PC-3 (cell line): Measurements from ENCODE around the gene MYH11. TPM values are rescaled to one million over a fixed set of nuclear protein-coding genes. Genes with fewer than 3 reads are reported as not detected.

Experiments
- ATAC-seq: fragments of 200-7000 bp; cut with Tn5 transposase; 2 replicates; pipeline ENCODE4 v1.9.1; 2020; ENCODE audit warnings: mild to moderate bottlenecking, moderate library complexity
- BruUV-seq: library from RNA; stranded (reverse); fragments of 400-500 nt; replicated peaks from 2 replicates; lab custom pipeline; 2021; lab: Mats Ljungman, UMichigan
- CTCF ChIA-PET: fragments of 300-600 bp; sonication (Branson Sonifier 250); formaldehyde crosslinking; loops from one replicate; lab custom pipeline; 2022; ENCODE audit warnings: antibody characterized with exemption; lab: Charles Lee
- POLR2A ChIA-PET: fragments of 300-600 bp; sonication (Branson Sonifier 250); formaldehyde crosslinking; loops from one replicate; lab custom pipeline; 2022; ENCODE audit warnings: antibody characterized with exemption; ENCODE audit not compliant: unreplicated experiment; lab: Charles Lee
- DNase-seq: peaks from one replicate; pipeline ENCODE4 v3.0.0-alpha.2; 2015
- H2AFZ ChIP-seq: fragments of 300-600 bp; sonication (generic); 2 replicates; pipeline ENCODE4 v1.6.0; 2016; ENCODE audit warnings: antibody characterized with exemption, low read length
- H3F3A ChIP-seq: fragments of 300-600 bp; sonication (generic); one replicate; pipeline ENCODE4 v1.6.0; 2017; ENCODE audit warnings: antibody characterized with exemption, low read length, control low read depth, mild to moderate bottlenecking; ENCODE audit not compliant: unreplicated experiment
- H3K27ac ChIP-seq: fragments of 300-600 bp; sonication (generic); 2 replicates; pipeline ENCODE4 v1.5.1; 2016; ENCODE audit warnings: mild to moderate bottlenecking, low read length
- H3K27me3 ChIP-seq: fragments of 300-600 bp; sonication (generic); 2 replicates; pipeline ENCODE4 v1.6.1; 2016; ENCODE audit warnings: low read length, mixed read lengths
- H3K36me3 ChIP-seq: fragments of 300-600 bp; sonication (generic); 2 replicates; pipeline ENCODE4 v1.6.1; 2016; ENCODE audit warnings: low read depth, mixed run types, low read length, mixed read lengths
- H3K4me1 ChIP-seq: fragments of 300-600 bp; sonication (generic); 2 replicates; pipeline ENCODE4 v1.5.1; 2016; ENCODE audit warnings: low read length; ENCODE audit not compliant: insufficient read depth
- H3K4me2 ChIP-seq: fragments of 300-600 bp; sonication (generic); 2 replicates; pipeline ENCODE4 v1.6.0; 2016; ENCODE audit warnings: low read length
- H3K4me3 ChIP-seq: fragments of 300-600 bp; sonication (generic); 2 replicates; pipeline ENCODE4 v1.5.1; 2016; ENCODE audit warnings: mild to moderate bottlenecking, low read length, mixed read lengths
- H3K79me2 ChIP-seq: fragments of 300-600 bp; sonication (generic); 2 replicates; pipeline ENCODE4 v1.6.1; 2017; ENCODE audit warnings: low read length, mixed read lengths
- H3K9ac ChIP-seq: fragments of 300-600 bp; sonication (generic); 2 replicates; pipeline ENCODE4 v1.6.0; 2016; ENCODE audit warnings: mild to moderate bottlenecking, low read length
- H3K9me2 ChIP-seq: fragments of 300-600 bp; sonication (generic); replicated peaks from 2 replicates; pipeline ENCODE4 v1.6.1; 2016; ENCODE audit warnings: mixed run types, low read length, mixed read lengths
- H3K9me3 ChIP-seq: fragments of 300-600 bp; sonication (generic); 2 replicates; pipeline ENCODE4 v1.6.1; 2016; ENCODE audit warnings: low read length, mixed read lengths
- H4K20me1 ChIP-seq: fragments of 300-600 bp; sonication (generic); 2 replicates; pipeline ENCODE4 v1.6.1; 2016; ENCODE audit warnings: low read length, mixed read lengths
- CTCF ChIP-seq: fragments of 300-600 bp; sonication (generic); conservative IDR thresholded peaks from 2 replicates; pipeline ENCODE4 v1.5.1; 2017; ENCODE audit warnings: antibody characterized with exemption, low read depth, mild to moderate bottlenecking, low read length
- EZH2 ChIP-seq: fragments of 300-600 bp; sonication (generic); IDR thresholded peaks from one replicate; pipeline ENCODE4 v1.6.1; 2017; ENCODE audit warnings: antibody characterized with exemption, mild to moderate bottlenecking, low read length; ENCODE audit not compliant: unreplicated experiment
- EZH2phosphoT487 ChIP-seq: fragments of 300-600 bp; sonication (generic); IDR thresholded peaks from 2 replicates; pipeline ENCODE4 v1.6.1; 2018; ENCODE audit warnings: mild to moderate bottlenecking, antibody characterized with exemption, low read length, borderline replicate concordance
- intact Hi-C: fragments of 100-400 bp; cut with micrococcal nuclease; formaldehyde crosslinking; loops from 2 replicates; pipeline ENCODE4 v1.9.0; 2023
- total RNA-seq: library from RNA; depleted of rRNA; stranded (reverse); fragments of >200 nt; gene quantifications from 2 replicates; pipeline ENCODE4 v1.2.3, GENCODE V29; 2014

Gene MYH11
- total RNA-seq, 1 experiment from 2014 or later = not detected

GRCh38 chr16:15795615-15796014 lies 61.2 kb downstream of the MYH11 start:
- no peak overlapping the region for H3K27ac ChIP-seq
- DNase-seq (no peak), ATAC-seq (no peak)
- no peak overlapping the region for H3K4me3 ChIP-seq
- POLR2A ChIA-PET = no interaction called here
- no peaks in the 10 kb centered on the region for H3K79me2 ChIP-seq
- H3K9ac ChIP-seq = no peak overlapping the region
- no peaks in the 10 kb centered on the region for H3K9me3 ChIP-seq
- H3F3A ChIP-seq = no peaks in the 10 kb centered on the region
- no peaks in the 10 kb centered on the region for H3K9me2 ChIP-seq
- H3K27me3 ChIP-seq = no peaks in the 10 kb centered on the region
- TF ChIP-seq EZH2 (no peak), CTCF (no peak), EZH2phosphoT487 (no peak)
- CTCF ChIA-PET = no interaction called here
- no peak overlapping the region for H3K4me2 ChIP-seq
- no peaks in the 10 kb centered on the region for H3K36me3 ChIP-seq
- no peaks in the 10 kb centered on the region for H3K4me1 ChIP-seq
- intact Hi-C loops = no loop called here
- no peak overlapping the region for H2AFZ ChIP-seq
- BruUV-seq = no TSS peak
- H4K20me1 ChIP-seq = no peaks in the 10 kb centered on the region

GRCh38 chr16:15792563-15792971 lies 64.3 kb downstream of the MYH11 start:
- CTCF ChIA-PET = no interaction called here

More at GRCh38 chr16:15792563-15792971, 64.3 kb downstream of the MYH11 start:
- ATAC-seq = no peak
- Histone ChIP-seq H3K79me2 (no peaks in the 10 kb centered on the region), H2AFZ (no peak overlapping the region), H3K9me3 (no peaks in the 10 kb centered on the region), H3K27ac (no peak overlapping the region), H3K27me3 (no peaks in the 10 kb centered on the region), H3K9me2 (no peaks in the 10 kb centered on the region), H4K20me1 (no peaks in the 10 kb centered on the region), H3K9ac (no peak overlapping the region), H3F3A (no peaks in the 10 kb centered on the region), H3K4me1 (no peaks in the 10 kb centered on the region), H3K4me3 (no peak overlapping the region), H3K36me3 (no peaks in the 10 kb centered on the region), H3K4me2 (no peak overlapping the region)
- no TSS peak for BruUV-seq
- TF ChIP-seq EZH2 = no peak
- no peak for TF ChIP-seq EZH2phosphoT487
- TF ChIP-seq CTCF = no peak
- POLR2A ChIA-PET = no interaction called here
- intact Hi-C loops = no loop called here
- no peak for DNase-seq
